Measurements from ENCODE around the gene PDE1A.

Gene PDE1A

DNA sequence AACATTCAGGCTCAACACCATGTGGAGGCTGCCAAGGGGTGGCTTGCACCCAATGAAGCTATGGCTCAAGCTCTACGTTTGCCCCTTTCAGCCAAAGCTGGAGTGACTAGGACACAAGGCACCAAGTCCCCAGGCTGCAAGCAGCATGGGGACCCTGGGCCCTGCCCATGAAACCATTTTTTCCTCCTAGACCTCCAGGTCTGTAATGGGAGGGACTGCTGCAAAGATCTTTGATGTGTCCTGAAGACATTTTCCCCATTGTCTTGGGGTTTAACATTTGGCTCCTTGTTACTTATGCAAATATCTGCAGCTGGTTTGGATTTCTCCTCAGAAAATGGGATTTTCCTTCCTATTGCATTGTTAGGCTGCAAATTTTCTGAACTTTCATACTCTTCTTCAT is 51.0 kb downstream of the PDE1A start:
- TF ChIP-seq, protein P1, sequence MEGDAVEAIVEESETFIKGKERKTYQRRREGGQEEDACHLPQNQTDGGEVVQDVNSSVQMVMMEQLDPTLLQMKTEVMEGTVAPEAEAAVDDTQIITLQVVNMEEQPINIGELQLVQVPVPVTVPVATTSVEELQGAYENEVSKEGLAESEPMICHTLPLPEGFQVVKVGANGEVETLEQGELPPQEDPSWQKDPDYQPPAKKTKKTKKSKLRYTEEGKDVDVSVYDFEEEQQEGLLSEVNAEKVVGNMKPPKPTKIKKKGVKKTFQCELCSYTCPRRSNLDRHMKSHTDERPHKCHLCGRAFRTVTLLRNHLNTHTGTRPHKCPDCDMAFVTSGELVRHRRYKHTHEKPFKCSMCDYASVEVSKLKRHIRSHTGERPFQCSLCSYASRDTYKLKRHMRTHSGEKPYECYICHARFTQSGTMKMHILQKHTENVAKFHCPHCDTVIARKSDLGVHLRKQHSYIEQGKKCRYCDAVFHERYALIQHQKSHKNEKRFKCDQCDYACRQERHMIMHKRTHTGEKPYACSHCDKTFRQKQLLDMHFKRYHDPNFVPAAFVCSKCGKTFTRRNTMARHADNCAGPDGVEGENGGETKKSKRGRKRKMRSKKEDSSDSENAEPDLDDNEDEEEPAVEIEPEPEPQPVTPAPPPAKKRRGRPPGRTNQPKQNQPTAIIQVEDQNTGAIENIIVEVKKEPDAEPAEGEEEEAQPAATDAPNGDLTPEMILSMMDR (conservative IDR thresholded peaks at IDR 0.05; ENCODE audit: low read depth, low read length) = no peak
- no peak overlapping the region for H3K4me3 ChIP-seq (ENCODE audit: low read length)
- DNase-seq (ENCODE audit: low read depth) = no peak

DNA sequence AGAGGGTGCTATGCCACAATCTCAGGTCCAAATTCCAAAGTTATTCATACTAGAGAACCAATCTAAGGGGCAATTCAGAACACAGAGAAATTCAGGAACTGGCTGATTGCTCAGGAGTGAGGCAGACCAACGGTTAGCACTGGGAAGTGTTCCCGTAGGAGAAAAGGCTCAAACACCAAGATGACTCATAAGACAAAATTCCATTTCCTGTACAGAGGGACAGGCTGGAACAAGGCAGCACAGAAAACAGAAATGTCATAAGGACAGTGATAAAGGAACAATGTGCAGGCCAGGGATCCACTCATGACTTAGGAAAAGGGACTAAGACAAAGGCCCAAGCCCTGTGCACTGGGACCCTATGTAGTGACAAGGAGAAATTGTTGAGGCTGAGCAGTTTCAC is 54.2 kb downstream of the PDE1A start:
- TF ChIP-seq, protein P1 (conservative IDR thresholded peaks at IDR 0.05; ENCODE audit: low read depth, low read length) = no peak

DNA sequence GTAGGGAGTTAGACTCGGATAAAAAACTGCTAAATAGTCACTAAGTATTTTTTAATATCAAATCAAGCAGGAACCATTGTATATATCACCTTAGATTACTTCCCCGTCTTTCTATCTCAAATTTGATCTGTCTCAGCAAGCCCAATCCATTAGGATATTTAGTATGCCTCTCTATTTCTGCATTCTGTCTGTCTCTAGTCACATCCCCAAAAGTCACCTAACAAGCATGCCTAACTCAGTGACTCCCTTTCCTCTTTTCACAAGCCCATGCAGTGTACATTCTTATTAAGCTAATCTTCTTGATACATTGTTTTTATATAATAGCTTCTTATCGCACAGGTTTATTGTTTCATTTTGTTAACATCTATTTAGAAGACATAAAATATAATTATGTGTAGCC is 57.8 kb downstream of the PDE1A start:
- no peak for DNase-seq (ENCODE audit: low read depth)
- TF ChIP-seq, protein P1 (conservative IDR thresholded peaks at IDR 0.05; ENCODE audit: low read depth, low read length) = no peak
- H3K4me3 ChIP-seq (ENCODE audit: low read length) = no peak overlapping the region

More for the DNA sequence above, 54.2 kb downstream of the PDE1A start:
- no peak overlapping the region for H3K4me3 ChIP-seq (ENCODE audit: low read length)
- peak; percentile 70 for DNase-seq (ENCODE audit: low read depth)

DNA sequence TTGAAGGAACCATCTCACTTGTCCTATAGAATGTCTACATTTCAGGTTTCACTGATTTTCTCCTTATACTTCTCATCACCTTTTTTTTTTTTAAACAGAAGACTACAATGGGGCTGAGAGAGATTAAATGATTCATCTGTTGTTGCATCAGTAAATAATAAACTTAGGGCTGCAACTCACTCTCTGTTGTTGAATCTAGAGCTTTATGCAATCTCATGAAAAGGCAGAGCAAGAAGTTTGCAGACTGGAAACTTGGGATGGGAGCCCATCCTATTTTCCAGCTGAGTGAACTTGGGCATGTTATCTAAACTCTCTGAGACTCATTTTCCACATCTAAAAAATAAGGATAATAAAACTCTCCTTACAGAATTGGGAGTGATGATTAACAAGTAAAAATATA is 58.4 kb downstream of the PDE1A start:
- TF ChIP-seq, protein P1 (conservative IDR thresholded peaks at IDR 0.05; ENCODE audit: low read depth, low read length) = no peak

DNA sequence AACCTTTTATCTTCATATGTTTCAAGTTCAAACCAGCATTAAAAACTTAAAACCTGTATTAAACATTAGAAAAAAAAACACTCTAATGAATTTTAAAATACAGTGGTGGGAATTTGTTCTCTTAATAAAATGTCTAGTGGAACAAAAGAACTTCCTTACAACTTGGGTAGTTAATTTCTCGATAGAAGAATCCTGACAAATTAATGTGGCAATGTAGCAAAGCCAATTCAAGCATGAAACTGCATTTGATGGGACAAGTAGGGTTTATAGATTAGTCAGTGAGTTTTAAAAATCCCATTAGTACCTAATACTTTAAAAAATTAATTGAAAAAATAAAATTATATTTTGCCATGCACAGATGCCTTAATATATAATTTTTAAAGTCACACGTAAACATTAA is 59.4 kb downstream of the PDE1A start:
- peak; percentile 72 for DNase-seq (ENCODE audit: low read depth)
- TF ChIP-seq, protein P1 (conservative IDR thresholded peaks at IDR 0.05; ENCODE audit: low read depth, low read length) = no peak
- no peak overlapping the region for H3K4me3 ChIP-seq (ENCODE audit: low read length)

More for the DNA sequence above, 58.4 kb downstream of the PDE1A start:
- no peak overlapping the region for H3K4me3 ChIP-seq (ENCODE audit: low read length)
- no peak for DNase-seq (ENCODE audit: low read depth)

DNA sequence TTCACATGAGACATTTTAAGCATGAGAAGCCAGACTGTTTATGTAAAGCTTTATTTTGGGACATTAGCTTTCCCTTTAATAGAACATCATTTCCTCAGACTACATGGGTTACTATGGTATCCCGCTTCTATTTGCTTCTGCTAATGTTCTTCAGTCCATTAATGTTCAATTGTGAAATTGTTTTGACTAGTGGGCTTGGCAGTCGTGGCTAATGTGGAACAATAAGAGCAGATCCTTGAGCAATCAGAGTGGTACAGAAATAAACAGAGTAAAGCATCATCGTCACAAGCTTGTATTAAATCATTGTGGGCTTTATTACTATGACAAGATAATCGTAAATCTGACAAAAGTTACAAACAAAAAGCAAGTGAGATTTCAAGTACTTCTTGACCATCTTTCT is 60.2 kb downstream of the PDE1A start:
- H3K4me3 ChIP-seq (ENCODE audit: low read length) = no peak overlapping the region
- no peak for DNase-seq (ENCODE audit: low read depth)
- TF ChIP-seq, protein P1 (conservative IDR thresholded peaks at IDR 0.05; ENCODE audit: low read depth, low read length) = no peak

DNA sequence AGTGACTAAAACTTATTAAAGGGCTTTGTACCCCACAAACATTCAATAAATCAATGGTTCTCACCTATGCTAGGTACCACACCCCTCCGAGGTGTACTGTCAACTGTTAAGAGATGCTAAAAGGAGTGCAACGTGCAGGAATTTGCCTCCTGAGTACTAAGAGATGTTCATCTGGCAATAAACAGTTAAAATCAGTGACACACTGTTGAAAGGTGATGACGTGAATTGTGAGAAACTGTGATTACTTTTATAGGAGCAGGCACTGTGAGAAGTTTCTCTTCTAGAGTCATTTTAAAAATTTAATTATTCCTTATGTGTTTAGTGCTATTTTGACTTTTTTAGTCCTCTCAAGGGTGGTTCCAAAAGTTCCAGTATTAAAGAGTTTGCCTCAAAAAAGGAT is 61.0 kb downstream of the PDE1A start:
- DNase-seq (ENCODE audit: low read depth) = no peak
- no peak overlapping the region for H3K4me3 ChIP-seq (ENCODE audit: low read length)
- TF ChIP-seq, protein P1 (conservative IDR thresholded peaks at IDR 0.05; ENCODE audit: low read depth, low read length) = no peak
